ENCODE results near the gene SEC14L5.
"Not testable (repeated sequence)": the region's sequence is repeated elsewhere in the genome, so short reads cannot be mapped to it uniquely, and the experiment has no call there.

The SEC14L5 gene

DNA sequence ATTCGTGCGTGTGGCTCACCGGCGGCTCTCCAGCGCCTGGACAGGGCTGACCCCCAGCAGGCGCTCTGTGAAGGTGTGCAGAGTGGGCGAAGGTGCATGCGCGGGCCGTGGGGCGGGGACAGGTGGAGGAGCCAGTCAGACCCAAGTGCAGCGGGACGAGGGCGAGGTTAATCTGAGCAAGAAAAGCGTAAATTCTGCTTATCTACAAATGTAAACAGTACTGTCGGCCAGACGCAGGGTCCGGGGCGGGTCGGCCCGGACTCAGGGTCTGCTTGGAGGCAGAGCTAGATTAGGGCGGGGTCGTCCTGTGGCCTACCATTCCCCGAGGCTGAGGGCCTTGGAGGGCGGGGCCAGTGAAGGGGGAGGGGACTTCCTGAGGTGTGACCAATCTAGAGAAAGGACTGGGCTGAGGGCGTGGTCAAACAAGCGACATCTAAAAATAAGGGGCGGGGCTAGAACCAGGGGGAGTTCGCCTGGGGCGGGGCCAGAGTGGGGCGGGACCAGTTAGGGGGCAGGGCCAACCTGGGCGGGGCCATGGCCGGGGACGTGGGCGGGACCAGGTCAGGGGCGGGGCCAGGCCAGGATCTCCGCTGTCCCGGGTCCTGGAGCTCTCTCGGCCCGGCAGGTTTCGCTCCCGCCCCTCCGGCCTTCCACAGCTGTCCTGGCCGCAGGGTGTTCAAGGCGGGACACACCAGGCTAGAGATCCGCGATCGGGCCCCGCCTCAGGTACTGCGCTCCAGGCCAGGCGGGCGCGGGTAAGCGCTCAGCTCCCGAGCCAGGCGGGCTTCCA, at the start of gene SEC14L5:
SEC14L5 (plus strand) TSS at position 611 of the 790 bp plus-strand sequence. CDS start 994 bp downstream, outside the sequence.
- peak; percentile 71 for DNase-seq (ENCODE audit: low read depth)

DNA sequence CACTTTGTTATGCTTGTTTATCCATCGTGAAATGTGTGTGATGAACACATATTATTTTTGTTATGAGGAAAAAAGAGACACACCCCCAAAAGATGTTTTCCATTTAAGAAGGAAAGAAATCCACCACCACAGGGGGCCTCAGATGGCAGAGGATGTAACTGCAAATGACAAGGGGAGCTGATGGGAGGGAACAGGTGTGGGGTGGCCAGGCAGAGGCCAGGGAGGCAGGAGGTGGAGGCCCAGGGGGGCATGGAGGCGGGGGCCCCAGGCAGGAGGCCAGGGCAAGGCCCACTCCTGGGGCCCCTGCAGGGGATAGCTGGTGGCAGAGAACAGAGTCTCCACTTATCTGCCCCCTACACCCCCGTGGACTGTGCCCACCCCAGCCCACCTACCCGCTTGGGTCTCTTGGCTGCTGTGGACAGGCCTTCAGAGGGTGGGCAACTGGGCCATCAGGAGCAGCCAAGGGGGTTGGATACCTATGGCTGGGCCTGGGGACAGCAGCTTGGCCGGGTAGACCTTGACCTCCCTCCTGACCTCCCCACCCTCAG, 49.2 kb upstream of the SEC14L5 start:
- no peak for DNase-seq (ENCODE audit: low read depth)

GRCh38 chr16:4909825-4910224, 48.3 kb upstream of the SEC14L5 start:
- DNase-seq (ENCODE audit: low read depth): no peak

DNA sequence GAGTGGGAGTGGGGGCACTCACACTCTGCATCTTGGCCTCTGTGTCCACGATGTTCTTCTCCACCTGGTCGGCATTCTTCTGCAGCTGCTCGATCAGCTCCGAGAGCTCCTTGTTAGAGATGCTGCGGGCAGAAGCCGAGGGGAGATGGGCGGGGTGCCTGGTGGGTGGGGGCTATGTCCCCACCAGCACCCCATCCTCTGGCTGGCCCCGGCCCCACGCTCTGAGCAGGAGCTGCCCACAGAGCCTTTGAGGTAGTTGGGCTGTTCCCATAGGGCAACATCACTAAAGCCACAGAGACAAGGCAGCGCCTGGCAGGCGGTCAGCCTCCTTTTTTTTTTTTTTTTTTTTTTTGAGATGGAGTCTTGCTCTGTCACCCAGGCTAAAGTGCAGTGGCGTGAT, 47.3 kb upstream of the SEC14L5 start:
- no peak for DNase-seq (ENCODE audit: low read depth)

GRCh38 chr16:4911970-4912386, 46.2 kb upstream of the SEC14L5 start:
- peak; percentile 24 for DNase-seq (ENCODE audit: low read depth)

- no peak for DNase-seq (ENCODE audit: low read depth)
These were observed 44.9 kb upstream of the SEC14L5 start for GRCh38 chr16:4913130-4913773.

GRCh38 chr16:4913774-4914525, 44.2 kb upstream of the SEC14L5 start:
- DNase-seq (ENCODE audit: low read depth): no peak

DNA sequence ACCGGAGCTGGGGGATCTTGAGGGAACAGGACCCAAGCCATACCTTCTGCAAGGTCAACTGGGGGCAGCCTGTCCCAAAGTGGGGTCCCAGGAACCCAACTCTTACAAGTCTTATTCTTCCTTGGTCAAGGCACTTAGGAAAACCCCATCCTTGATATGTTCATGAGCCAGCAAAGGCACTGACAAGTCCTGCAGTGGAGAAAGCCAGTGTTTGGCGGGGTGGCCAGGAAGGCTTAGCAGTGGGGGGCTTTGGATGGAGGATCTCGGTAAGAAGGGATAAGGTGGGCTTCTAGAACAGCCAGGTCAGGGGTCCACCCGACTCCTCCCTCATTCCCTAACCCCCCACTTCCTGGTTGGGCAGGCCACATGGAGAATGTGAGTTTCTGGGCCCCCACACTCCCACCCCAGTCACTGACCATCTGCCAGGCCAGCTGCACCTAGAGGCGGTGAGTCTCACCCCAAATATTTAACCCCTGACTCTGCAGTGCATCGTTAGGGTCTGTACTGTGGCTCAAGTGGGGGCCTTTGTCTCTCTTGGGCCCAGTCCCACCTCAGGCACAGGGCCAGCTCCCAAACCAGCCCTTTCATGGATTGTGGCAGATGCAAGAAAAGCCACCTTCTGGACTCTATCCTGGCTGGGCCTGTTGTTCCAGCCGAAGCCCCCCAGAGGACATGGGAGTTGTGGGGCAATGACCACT, 43.5 kb upstream of the SEC14L5 start:
- no peak for DNase-seq (ENCODE audit: low read depth)

- peak; percentile 94 for DNase-seq (ENCODE audit: low read depth)
These were observed 42.8 kb upstream of the SEC14L5 start for GRCh38 chr16:4915226-4915761.

DNA sequence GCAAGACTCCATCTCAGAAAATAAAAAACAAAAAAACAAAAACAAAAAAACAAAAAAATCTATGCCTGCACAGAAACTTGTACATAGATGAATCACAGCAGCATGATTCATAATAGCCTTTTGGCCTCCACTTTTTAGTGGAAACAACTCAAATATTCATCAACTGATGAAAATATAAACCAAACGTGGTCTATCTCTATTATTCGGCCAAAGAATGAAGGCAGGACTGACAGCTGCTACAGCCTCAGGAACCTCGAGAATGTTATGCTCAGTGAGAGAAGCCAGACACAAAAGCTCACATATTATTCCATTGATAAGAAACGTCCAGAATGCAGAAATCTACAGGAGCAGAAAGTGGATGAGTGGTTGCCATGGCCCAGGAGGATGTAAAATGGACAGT, 41.0 kb upstream of the SEC14L5 start:
- DNase-seq (ENCODE audit: low read depth): no peak

DNA sequence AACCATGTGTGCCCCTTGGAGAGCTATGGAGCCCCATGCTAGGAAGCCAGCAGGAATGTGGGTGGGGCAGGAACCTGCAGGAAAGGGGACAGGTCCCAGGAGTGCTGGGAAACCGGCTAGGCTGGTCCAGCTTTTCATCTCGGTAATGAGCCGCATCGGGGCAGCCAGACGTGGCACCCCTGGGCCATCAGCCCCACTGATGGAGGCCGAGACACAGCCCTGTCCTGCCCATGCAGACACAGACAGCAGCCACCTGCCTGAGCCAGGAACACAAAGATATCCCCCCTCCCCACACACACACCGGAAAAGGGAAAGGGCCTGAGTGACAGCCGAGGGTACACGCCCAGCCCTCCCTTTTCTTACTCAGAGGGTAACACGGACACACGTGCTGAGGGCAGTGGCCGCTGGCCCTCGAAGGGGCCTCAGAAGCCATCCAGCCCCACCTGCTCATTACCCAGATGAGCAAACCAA, 39.3 kb upstream of the SEC14L5 start:
- DNase-seq (ENCODE audit: low read depth): no peak

- no peak for DNase-seq (ENCODE audit: low read depth)
These were observed 37.3 kb upstream of the SEC14L5 start for GRCh38 chr16:4920826-4921225.

DNA sequence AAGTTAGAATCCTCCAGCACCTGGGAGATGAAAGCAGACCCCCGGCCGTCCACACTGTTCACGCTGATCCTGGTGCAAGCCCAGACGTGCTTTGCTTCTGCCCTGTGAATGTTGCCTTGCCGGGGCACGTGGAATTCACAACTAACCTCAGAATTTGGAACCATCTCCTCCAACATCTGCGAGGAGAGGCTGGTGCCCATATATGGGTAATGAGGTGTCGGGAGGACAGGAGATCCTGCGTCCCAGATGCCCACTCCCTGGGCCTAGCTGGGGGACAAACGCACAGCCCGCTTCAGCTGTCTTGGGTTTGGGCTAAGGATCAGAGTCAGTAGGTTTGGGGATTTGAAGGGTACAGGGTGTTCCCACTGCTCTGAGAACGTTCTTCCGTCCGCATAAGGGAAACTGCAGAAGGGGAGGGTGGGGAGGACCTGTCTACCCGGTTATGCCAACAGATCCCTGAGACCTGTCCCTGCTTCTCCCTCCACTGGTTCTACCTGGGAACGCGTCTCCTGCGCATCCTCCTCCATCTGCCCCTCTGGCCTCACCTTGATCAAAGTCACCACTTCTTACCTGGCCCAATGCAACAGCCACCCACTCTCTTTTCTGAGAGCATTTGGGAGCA, 35.3 kb upstream of the SEC14L5 start:
- no peak for DNase-seq (ENCODE audit: low read depth)

- no peak for DNase-seq (ENCODE audit: low read depth)
These were observed 34.3 kb upstream of the SEC14L5 start for GRCh38 chr16:4923853-4924252.

- no peak for DNase-seq (ENCODE audit: low read depth)
These were observed 33.4 kb upstream of the SEC14L5 start for GRCh38 chr16:4924593-4925292.

DNA sequence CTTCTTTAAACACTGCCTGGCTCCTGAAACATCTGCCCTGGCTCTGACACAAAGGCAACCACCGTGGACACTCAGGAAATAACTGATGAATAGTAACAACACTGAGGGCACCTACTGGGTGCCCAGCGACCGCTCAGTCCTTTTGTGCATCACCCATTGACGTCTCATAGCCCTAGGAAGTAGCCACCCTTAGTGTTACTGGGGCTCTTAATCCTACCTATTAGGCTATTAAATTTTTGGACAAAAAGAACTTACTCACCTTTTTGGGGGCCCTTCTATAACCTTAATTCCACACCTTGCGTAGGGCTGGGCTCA, 32.9 kb upstream of the SEC14L5 start:
- no peak for DNase-seq (ENCODE audit: low read depth)

GRCh38 chr16:4925791-4926190, 32.3 kb upstream of the SEC14L5 start:
- no peak for DNase-seq (ENCODE audit: low read depth)

GRCh38 chr16:4926928-4927327, 31.2 kb upstream of the SEC14L5 start:
- DNase-seq (ENCODE audit: low read depth): no peak

DNA sequence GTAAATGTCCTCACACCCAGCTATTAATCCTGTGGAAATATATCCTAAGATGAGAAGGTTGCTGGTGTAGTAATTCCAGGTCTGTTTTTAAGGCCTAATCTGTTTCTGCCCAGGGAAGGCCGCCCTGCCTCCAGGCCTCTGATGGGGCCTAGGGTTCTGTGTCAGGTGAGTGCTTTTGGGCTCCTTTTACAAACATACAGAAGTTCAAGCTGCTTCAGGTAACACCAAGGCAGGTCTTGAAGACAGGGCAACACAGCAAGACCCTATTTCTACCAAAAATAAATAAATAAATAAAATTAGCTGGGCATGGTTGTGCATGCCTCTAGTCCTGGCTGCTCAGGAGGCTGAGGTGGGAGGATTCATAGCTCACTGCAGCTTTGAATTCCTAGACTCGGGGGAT, 30.5 kb upstream of the SEC14L5 start:
- no peak for DNase-seq (ENCODE audit: low read depth)

DNA sequence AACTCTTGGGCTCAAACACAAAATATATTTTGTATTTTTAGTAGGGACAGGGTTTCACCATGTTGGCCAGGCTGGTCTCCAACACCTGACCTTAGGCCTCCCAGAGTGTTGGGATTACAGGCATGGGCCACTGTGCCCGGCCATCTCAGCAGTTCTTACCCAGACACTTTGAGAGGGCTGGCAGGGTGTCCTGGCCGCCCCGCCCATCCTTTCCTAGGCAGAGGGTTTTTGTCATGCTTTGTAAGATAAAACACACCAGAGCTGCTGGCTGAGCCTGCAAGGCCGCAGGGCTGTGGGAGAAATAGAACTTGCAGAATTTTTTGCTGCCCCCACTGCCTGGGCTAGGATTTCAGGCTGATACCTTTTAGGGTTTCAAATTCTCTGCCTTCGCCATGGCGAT, 29.9 kb upstream of the SEC14L5 start:
- DNase-seq (ENCODE audit: low read depth): no peak

- DNase-seq (ENCODE audit: low read depth): not testable (repeated sequence)
These were observed 28.5 kb upstream of the SEC14L5 start for GRCh38 chr16:4929619-4930018.

All from HS-5 (cell line).